HUES48 (cell line): ENCODE results near the gene ARL2.
"Not testable (repeated sequence)": the region's sequence is repeated elsewhere in the genome, so short reads cannot be mapped to it uniquely, and the experiment has no call there.

Source experiments
- H3K27ac ChIP-seq: one replicate; pipeline ENCODE4 v1.7.0; 2013; ENCODE audit warnings: low read depth, low read length, inconsistent platforms
- H3K27me3 ChIP-seq: 2 replicates; pipeline ENCODE4 v1.6.1; 2013; ENCODE audit warnings: mild to moderate bottlenecking, low read length; ENCODE audit not compliant: control insufficient read depth, insufficient read depth
- H3K36me3 ChIP-seq: 2 replicates; pipeline ENCODE4 v1.6.1; 2013; ENCODE audit warnings: low read length; ENCODE audit not compliant: control insufficient read depth, insufficient read depth
- H3K4me1 ChIP-seq: 2 replicates; pipeline ENCODE4 v1.6.1; 2013; ENCODE audit warnings: mild to moderate bottlenecking, low read length; ENCODE audit not compliant: control insufficient read depth, insufficient read depth
- H3K4me3 ChIP-seq: 2 replicates; pipeline ENCODE4 v1.5.1; 2013; ENCODE audit warnings: mild to moderate bottlenecking, low read depth, low read length
- H3K9ac ChIP-seq: 2 replicates; pipeline ENCODE4 v1.6.1; 2013; ENCODE audit warnings: mild to moderate bottlenecking, low read depth, low read length, moderate library complexity
- H3K9me3 ChIP-seq: 2 replicates; pipeline ENCODE4 v1.6.1; 2013; ENCODE audit warnings: low read length; ENCODE audit not compliant: control insufficient read depth, insufficient read depth

Gene ARL2

GRCh38 chr11:64990222-64990923 is 23.6 kb upstream of the ARL2 start:
- Histone ChIP-seq H3K9ac (no peak overlapping the region), H3K4me3 (no peak overlapping the region), H3K27ac (no peak overlapping the region), H3K4me1 (no peaks in the 10 kb centered on the region), H3K9me3 (no peaks in the 10 kb centered on the region), H3K27me3 (no peaks in the 10 kb centered on the region), H3K36me3 (no peaks in the 10 kb centered on the region)

- Histone ChIP-seq H3K4me3 (no peak overlapping the region), H3K27ac (no peak overlapping the region), H3K4me1 (peaks cover 5% of the 10 kb centered on the region), H3K9me3 (no peaks in the 10 kb centered on the region), H3K27me3 (no peaks in the 10 kb centered on the region), H3K36me3 (no peaks in the 10 kb centered on the region), H3K9ac (no peak overlapping the region)
Observed at GRCh38 chr11:64994318-64994717, 19.6 kb upstream of the ARL2 start.

GRCh38 chr11:64996327-64996709 is 17.6 kb upstream of the ARL2 start:
- no peak overlapping the region for H3K4me3 ChIP-seq

GRCh38 chr11:64996710-64997380 is 17.1 kb upstream of the ARL2 start, which contains the start of gene BATF2:
TSS of gene BATF2 (minus strand) at chr11:64996971. CDS start at chr11:64996914, 57 bp downstream.
- H3K9me3 ChIP-seq, result no peaks in the 10 kb centered on the region
- H3K27me3 ChIP-seq, result no peaks in the 10 kb centered on the region
- no peak within 1 kb of the TSS for H3K9ac ChIP-seq
- no peak within 1 kb of the TSS for H3K4me3 ChIP-seq
- no peak within 1 kb of the TSS for H3K27ac ChIP-seq
- H3K4me1 ChIP-seq, result peaks cover 5% of the 10 kb centered on the region
- no peaks in the 10 kb centered on the region for H3K36me3 ChIP-seq

More at GRCh38 chr11:64996327-64996709, 17.6 kb upstream of the ARL2 start:
- H3K36me3 ChIP-seq, result no peaks in the 10 kb centered on the region
- peaks cover 5% of the 10 kb centered on the region for H3K4me1 ChIP-seq
- H3K9ac ChIP-seq, result no peak overlapping the region
- no peaks in the 10 kb centered on the region for H3K27me3 ChIP-seq
- no peaks in the 10 kb centered on the region for H3K9me3 ChIP-seq
- H3K27ac ChIP-seq, result no peak overlapping the region

GRCh38 chr11:64998141-64998540 is 15.8 kb upstream of the ARL2 start:
- no peak overlapping the region for H3K9ac ChIP-seq
- no peak overlapping the region for H3K4me3 ChIP-seq
- no peaks in the 10 kb centered on the region for H3K9me3 ChIP-seq
- H3K36me3 ChIP-seq, result no peaks in the 10 kb centered on the region
- peaks cover 5% of the 10 kb centered on the region for H3K4me1 ChIP-seq
- no peaks in the 10 kb centered on the region for H3K27me3 ChIP-seq
- no peak overlapping the region for H3K27ac ChIP-seq

- Histone ChIP-seq H3K4me3 (no peak overlapping the region), H3K36me3 (no peaks in the 10 kb centered on the region), H3K9ac (no peak overlapping the region), H3K27me3 (no peaks in the 10 kb centered on the region), H3K9me3 (no peaks in the 10 kb centered on the region), H3K27ac (no peak overlapping the region), H3K4me1 (peaks cover 5% of the 10 kb centered on the region)
Observed at GRCh38 chr11:64998690-64999431, 15.1 kb upstream of the ARL2 start.

GRCh38 chr11:64999478-64999877 is 14.5 kb upstream of the ARL2 start:
- no peak overlapping the region for H3K4me3 ChIP-seq
- no peak overlapping the region for H3K27ac ChIP-seq
- no peak overlapping the region for H3K9ac ChIP-seq
- no peaks in the 10 kb centered on the region for H3K9me3 ChIP-seq
- H3K36me3 ChIP-seq, result no peaks in the 10 kb centered on the region
- peaks cover 5% of the 10 kb centered on the region for H3K4me1 ChIP-seq
- H3K27me3 ChIP-seq, result no peaks in the 10 kb centered on the region

- no peaks in the 10 kb centered on the region for H3K27me3 ChIP-seq
- no peaks in the 10 kb centered on the region for H3K9me3 ChIP-seq
- H3K36me3 ChIP-seq, result no peaks in the 10 kb centered on the region
- no peak overlapping the region for H3K27ac ChIP-seq
- no peak overlapping the region for H3K4me3 ChIP-seq
- H3K9ac ChIP-seq, result no peak overlapping the region
- H3K4me1 ChIP-seq, result no peaks in the 10 kb centered on the region
Observed at GRCh38 chr11:65002706-65003105, 11.3 kb upstream of the ARL2 start.

- no peaks in the 10 kb centered on the region for H3K27me3 ChIP-seq
Observed at GRCh38 chr11:65003282-65003681, 10.7 kb upstream of the ARL2 start.

GRCh38 chr11:65003968-65004367 is 10.0 kb upstream of the ARL2 start:
- not testable (repeated sequence) for H3K36me3 ChIP-seq, H3K4me1 ChIP-seq, H3K27ac ChIP-seq, H3K4me3 ChIP-seq, H3K9me3 ChIP-seq, H3K27me3 ChIP-seq, H3K9ac ChIP-seq

More at GRCh38 chr11:65003282-65003681, 10.7 kb upstream of the ARL2 start:
- H3K4me3 ChIP-seq, result no peak overlapping the region
- no peak overlapping the region for H3K9ac ChIP-seq
- H3K36me3 ChIP-seq, result no peaks in the 10 kb centered on the region
- no peaks in the 10 kb centered on the region for H3K4me1 ChIP-seq
- H3K9me3 ChIP-seq, result no peaks in the 10 kb centered on the region
- H3K27ac ChIP-seq, result no peak overlapping the region

GRCh38 chr11:65008016-65008415 is 5.9 kb upstream of the ARL2 start:
- no peaks in the 10 kb centered on the region for H3K36me3 ChIP-seq
- H3K9ac ChIP-seq, result no peak overlapping the region
- peaks cover under 1% of the 10 kb centered on the region for H3K4me1 ChIP-seq
- H3K27ac ChIP-seq, result no peak overlapping the region
- H3K27me3 ChIP-seq, result no peaks in the 10 kb centered on the region
- no peaks in the 10 kb centered on the region for H3K9me3 ChIP-seq
- H3K4me3 ChIP-seq, result no peak overlapping the region
